Ramos (cell line): ENCODE results near the gene PRR22.

Source experiments
- in situ Hi-C: fragments of 300-500 bp; cut with MboI; formaldehyde crosslinking; loops from one replicate; pipeline ENCODE4 v1.14.3; 2022; ENCODE audit warnings: low sequenced_read_pairs; ENCODE audit not compliant: unreplicated experiment

The PRR22 gene

GRCh38 chr19:5814852-5815246 is 30.3 kb upstream of the PRR22 start:
- in situ Hi-C loops, result no loop called here

DNA sequence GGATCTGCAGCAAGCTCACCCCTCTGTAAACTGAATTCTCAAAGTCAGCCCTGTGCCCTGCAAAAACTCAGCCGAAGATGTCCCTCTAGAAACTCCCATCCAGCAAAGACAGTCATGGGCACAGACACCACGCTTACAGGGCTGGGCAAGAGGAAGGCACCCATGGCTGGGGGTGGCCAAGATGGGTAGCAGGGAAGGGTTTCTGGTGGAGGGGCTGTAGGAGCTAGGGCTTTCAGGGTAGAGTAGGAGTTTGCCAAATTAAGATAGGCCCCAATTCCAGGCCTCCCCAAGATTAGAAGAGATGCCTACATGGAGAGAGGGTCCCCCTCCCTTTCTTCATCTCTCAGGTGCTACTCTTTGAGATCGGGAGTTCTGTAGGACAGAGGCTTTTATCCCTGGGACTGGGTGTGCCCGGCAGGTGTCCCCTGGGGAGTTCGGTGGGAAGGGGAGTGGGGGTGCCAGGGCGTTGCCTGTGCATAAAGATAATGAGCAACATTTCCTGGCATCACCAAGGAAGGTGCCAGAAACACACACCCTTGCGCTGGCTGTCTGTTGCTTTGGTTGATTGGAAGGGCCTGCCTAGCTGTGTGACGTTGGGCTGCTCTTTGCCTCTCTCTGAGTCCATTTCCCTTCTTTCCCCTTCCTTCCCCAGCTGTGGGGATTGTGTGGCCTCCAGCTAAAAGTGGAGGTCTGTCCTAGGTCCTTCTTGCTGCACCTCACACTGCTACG is 29.7 kb upstream of the PRR22 start:
- in situ Hi-C loops, result no loop called here

- in situ Hi-C loops, result no loop called here
These were observed 26.6 kb upstream of the PRR22 start for GRCh38 chr19:5811117-5811516.

DNA sequence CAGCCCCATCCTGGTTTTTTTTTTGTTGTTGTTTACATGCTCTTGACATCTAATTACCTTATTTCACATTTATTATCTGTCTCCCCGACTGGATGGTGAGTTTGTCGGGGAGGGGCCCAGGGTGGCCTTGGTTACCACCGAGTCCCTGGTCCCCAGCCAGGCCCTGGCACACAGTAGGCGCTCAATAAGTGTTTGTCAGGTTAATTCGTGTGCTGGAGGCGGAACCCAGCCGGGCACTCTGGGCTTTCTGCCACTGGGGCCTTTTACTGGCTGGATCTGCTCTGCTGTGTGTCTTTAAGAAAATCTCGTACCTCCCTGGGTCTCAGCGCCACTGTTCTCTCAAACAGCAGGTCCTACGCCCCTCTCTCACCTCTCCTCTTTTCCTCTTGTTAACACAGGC is 24.9 kb upstream of the PRR22 start:
- in situ Hi-C loops, result no loop called here

DNA sequence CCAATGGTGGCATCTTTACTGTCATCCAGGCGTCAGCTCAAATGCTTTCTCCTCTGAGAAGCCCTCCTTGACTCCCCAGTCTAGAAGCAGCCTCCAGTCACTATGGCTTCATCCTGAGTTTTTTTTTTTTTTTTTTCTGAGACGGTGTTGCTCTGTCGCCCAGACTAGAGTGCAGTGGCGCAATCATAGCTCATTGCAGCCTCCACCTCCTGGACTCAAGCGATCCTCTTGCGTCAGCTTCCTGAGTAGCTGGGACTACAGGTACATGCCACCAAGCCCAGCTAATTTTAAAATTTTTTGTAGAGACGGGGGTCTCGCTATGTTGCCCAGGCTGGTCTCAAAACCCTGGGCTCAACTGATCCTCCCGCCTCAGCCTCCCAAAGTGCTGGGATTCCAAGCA is 24.5 kb upstream of the PRR22 start:
- in situ Hi-C loops, result no loop called here

DNA sequence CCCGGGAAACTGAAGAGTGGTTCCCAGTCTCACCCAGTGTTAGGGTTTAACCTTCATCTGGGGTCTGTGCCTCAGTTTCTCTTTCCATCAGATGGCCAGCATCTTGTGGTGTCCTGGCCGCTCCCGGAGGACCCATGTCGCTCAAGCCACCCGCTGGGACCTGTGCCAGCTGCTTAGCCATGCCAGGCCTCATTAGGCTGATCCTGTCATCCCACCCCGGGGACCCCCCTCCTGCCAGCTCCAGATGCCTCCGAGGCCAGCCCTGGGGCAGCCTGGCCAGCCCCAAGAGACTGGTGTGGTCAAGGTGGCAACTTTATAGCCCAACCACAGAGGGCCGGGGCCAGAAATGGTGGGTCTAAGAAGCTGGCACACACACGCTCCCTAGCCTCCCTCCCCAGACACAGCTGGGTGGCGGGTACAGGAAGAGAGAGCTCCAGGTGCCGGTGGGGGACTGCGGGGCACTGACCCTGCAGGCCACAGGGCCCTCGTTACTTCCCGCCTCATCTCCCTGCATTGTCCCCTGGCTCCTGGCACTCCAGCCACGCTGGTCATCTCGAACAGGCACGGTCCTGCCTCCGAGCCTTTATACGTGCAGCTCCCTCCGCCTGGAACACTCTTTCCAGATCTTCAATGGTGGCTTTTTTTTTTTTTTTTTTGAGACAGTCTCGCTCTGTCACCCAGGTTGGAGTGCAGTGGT is 23.7 kb upstream of the PRR22 start:
- in situ Hi-C loops, result no loop called here

GRCh38 chr19:5806905-5807304 is 22.4 kb upstream of the PRR22 start:
- in situ Hi-C loops, result no loop called here

DNA sequence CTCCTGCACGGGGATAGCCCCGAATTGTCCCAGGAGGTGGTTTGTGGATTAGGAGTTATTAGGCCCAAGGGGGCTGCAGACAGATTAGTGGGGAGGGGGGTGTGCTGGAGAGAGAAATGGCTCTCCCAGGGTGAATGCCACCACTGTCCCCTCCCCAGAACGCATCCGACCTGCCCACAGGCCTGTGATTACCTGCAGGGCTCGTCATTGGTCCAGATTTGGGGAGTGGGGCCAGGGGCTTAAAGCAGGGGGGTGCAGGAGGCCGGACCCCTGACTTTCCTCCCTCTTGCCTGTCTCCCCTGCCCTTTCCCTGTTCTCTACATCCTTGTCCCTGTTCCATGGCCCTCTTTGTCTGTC is 21.6 kb upstream of the PRR22 start:
- in situ Hi-C loops, result no loop called here

GRCh38 chr19:5805462-5806132 is 21.1 kb upstream of the PRR22 start:
- in situ Hi-C loops, result no loop called here

GRCh38 chr19:5804516-5805461 is 20.2 kb upstream of the PRR22 start, which contains the start of gene NRTN:
Gene NRTN (plus strand): TSS chr19:5805067. CDS start chr19:5824166, 19,099 bp downstream.
- in situ Hi-C loops, result loop anchor here (5.0 kb wide), 2 partner anchors 88 to 218 kb away; no protein-coding TSS in a partner anchor

- in situ Hi-C loops, result loop anchor here (5.0 kb wide), 2 partner anchors 88 to 218 kb away; no protein-coding TSS in a partner anchor
These were observed 19.4 kb upstream of the PRR22 start for GRCh38 chr19:5803752-5804515.

- in situ Hi-C loops, result loop anchor here (5.0 kb wide), 2 partner anchors 89 to 219 kb away; no protein-coding TSS in a partner anchor
These were observed 18.9 kb upstream of the PRR22 start for GRCh38 chr19:5803441-5803751.

DNA sequence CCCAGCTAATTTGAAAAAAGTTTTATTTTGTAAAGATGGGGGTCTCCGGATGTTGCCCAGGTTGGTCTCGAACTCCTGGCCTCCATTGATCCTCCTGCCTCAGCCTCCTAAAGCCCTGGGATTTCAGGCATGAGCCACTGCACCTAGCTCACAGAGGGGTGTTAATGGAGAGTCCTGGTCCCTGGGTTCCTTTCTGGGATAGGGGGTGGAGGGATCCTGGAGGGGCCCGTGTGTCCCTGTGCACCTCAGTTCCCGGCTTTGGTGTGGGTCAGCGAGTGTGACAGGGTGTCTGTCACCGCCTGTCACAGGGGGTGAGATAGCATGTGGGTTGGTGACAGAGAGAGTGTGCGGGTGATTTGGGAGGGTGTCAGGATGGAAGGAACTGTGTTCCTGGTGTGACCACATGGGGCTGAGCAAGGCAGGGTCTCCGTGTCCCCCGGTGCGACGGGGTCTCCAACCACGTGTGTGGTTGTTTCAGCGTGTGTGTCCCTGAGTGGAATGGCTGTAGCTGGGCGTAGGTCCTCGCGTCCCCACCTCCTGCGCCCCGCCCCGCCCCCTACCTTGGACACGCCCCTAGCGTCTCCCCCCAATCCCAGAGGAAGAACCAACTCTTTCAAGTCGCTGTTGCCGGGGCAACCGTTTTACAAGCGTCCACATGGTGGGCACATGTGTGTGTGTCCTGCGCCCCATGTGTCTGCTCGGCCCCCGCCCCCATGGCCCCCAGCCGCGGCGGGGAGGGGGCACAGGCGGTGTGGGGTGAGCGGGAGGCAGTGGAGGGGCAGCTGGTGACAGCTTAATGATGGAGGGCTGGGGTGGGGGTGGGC is 17.5 kb upstream of the PRR22 start:
- in situ Hi-C loops, result loop anchor here (5.0 kb wide), 2 partner anchors 90 to 220 kb away; no protein-coding TSS in a partner anchor

- in situ Hi-C loops, result loop anchor here (5.0 kb wide), 2 partner anchors 92 to 222 kb away; no protein-coding TSS in a partner anchor
These were observed 16.1 kb upstream of the PRR22 start for GRCh38 chr19:5800361-5801270.

DNA sequence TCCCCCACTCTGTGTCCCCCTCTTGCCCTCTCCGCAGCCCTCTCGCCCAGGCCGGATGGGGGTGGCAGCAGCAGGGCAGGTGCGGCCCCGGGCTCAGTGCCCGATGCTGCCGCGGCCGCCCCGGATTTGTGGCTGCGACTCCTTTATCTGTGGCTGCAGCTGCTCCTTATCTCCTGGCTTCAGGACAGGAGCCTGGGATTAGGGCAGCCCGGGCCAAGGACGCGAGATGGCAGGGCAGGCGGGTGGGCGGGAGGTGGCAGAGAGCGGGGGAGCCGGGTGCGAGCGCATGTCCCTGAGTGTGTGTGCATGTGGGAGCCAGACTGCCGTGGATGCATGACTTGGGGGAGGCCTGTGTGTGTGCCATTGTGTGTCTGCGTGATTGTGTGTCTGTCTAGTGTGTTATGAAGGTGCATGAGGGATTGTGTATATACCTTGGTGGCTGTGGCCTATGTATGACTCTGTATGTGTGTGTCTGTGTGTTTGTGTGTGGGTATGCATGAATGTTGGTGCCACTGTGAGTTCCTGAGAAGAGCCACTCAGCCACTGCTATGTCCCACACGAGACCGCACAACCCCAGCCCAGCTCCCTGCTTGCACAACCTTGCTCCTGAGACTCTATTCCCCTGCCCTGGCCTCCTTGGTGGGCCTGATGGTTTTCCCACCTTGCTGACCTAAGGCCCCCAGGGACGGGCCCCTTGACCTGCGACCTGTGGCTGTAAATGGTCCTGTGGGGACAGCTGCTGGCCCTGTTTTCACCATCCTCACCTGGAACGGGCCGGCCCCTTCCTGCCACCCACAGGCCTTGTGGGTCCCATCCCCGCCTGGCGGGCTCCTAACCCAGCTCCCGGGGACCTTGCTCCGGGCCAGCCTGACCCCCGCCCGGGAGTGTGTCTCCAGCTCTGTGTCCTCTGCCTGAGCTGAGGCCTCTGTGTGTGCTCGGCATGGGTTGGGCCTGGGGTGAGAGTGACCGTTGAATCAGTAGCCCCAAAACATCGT is 15.0 kb upstream of the PRR22 start:
- in situ Hi-C loops, result loop anchor here (5.0 kb wide), 2 partner anchors 93 to 223 kb away; no protein-coding TSS in a partner anchor

GRCh38 chr19:5798244-5798643 is 13.7 kb upstream of the PRR22 start:
- in situ Hi-C loops, result no loop called here
